Breast epithelium (tissue), 3 donors: ENCODE data around the gene ROR2.

Experiments used
- CTCF ChIP-seq, 3 donors: fragments of 450-650 bp; IDR thresholded peaks; one replicate each; pipeline ENCODE4 v1.5.1; 2016 to 2017; ENCODE audit warnings: antibody characterized with exemption in 3 of 3, mild to moderate bottlenecking in 3 of 3, moderate library complexity in 3 of 3
- POLR2A ChIP-seq: fragments of 450-650 bp; IDR thresholded peaks from one replicate; pipeline ENCODE4 v1.6.1; 2016; ENCODE audit warnings: antibody characterized with exemption, mild to moderate bottlenecking, moderate library complexity

DNA sequence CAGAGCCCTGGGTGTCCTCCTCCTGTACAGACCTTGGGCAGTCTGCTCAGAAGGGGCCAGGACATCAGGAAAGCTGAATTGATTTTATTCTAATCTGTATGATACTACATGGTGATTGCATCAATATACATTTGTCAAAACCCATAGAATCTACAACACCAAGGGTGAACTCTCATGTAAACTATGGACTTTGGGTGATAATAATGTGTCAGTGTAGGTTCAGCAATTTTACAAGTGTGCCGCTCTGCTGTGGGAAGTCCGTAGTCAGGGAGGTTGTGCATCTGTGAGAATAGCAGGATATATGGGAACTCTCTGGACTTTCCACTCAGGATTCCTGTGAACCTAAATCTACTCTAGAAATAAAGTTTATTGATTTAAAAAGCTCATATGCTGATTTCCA lies 371.1 kb downstream of the ROR2 start:
- no peak for TF ChIP-seq CTCF (IDR thresholded peaks at IDR 0.05)
- TF ChIP-seq POLR2A, result no peak
